Smooth muscle cell (in vitro differentiated cells): ENCODE measurements around the gene TCERG1L. TPM values are rescaled to one million over a fixed set of nuclear protein-coding genes. Genes with fewer than 3 reads are reported as not detected.

Experiments used
- DNase-seq: peaks from one replicate; lab custom pipeline; 2025; ENCODE audit not compliant: unreplicated experiment; lab: John Stamatoyannopoulos, UW
- H2AFZ ChIP-seq: fragments of 200-600 bp; sonication (generic); 2 replicates; pipeline ENCODE4 v1.6.0; 2016; ENCODE audit warnings: antibody characterized with exemption, low read depth, mild to moderate bottlenecking
- H3F3A ChIP-seq: fragments of 200-600 bp; sonication (generic); 2 replicates; pipeline ENCODE4 v1.6.0; 2017; ENCODE audit warnings: antibody characterized with exemption, low read depth
- H3K27ac ChIP-seq: fragments of 200-600 bp; sonication (generic); 2 replicates; pipeline ENCODE4 v1.5.1; 2016; ENCODE audit warnings: low read depth, mild to moderate bottlenecking
- H3K27me3 ChIP-seq: fragments of 200-600 bp; sonication (generic); 2 replicates; pipeline ENCODE4 v1.6.1; 2016; ENCODE audit warnings: low read depth, mild to moderate bottlenecking
- H3K36me3 ChIP-seq: fragments of 200-600 bp; sonication (generic); 2 replicates; pipeline ENCODE4 v1.5.1; 2016; ENCODE audit warnings: low read depth
- H3K4me1 ChIP-seq: fragments of 200-600 bp; sonication (generic); 2 replicates; pipeline ENCODE4 v1.5.1; 2016; ENCODE audit warnings: low read depth
- H3K4me2 ChIP-seq: fragments of 200-600 bp; sonication (generic); 2 replicates; pipeline ENCODE4 v1.6.0; 2016; ENCODE audit warnings: mild to moderate bottlenecking
- H3K4me3 ChIP-seq: fragments of 200-600 bp; sonication (generic); 2 replicates; pipeline ENCODE4 v1.5.1; 2016; ENCODE audit warnings: mild to moderate bottlenecking
- H3K79me2 ChIP-seq: fragments of 200-600 bp; sonication (generic); 2 replicates; pipeline ENCODE4 v1.6.0; 2016; ENCODE audit warnings: low read depth, mild to moderate bottlenecking
- H3K9ac ChIP-seq: fragments of 200-600 bp; sonication (generic); 2 replicates; pipeline ENCODE4 v1.6.0; 2016; ENCODE audit warnings: low read depth
- H3K9me3 ChIP-seq: fragments of 200-600 bp; sonication (generic); replicated peaks from 2 replicates; pipeline ENCODE4 v1.5.1; 2016; ENCODE audit warnings: low read depth
- H4K20me1 ChIP-seq: fragments of 200-600 bp; sonication (generic); 2 replicates; pipeline ENCODE4 v1.6.0; 2016; ENCODE audit warnings: low read depth
- CTCF ChIP-seq: fragments of 200-600 bp; sonication (generic); IDR thresholded peaks from 2 replicates; pipeline ENCODE4 v1.5.1; 2017; ENCODE audit warnings: borderline replicate concordance, mild to moderate bottlenecking, antibody characterized with exemption; ENCODE audit not compliant: insufficient read depth, poor library complexity, severe bottlenecking
- WGBS: methylation state at CpG from one replicate; pipeline ENCODE4 v1.1.7; 2016; ENCODE audit warnings: low lambda C conversion rate; 5-methylcytosine and 5-hydroxymethylcytosine counted together
- polyA plus RNA-seq: library from polyadenylated mRNA; unstranded; fragments of >200 nt; fragmentation: Nextera tagmentation; extraction: Ambion mirVana; gene quantifications from 2 replicates; pipeline ENCODE4 v1.2.1, GENCODE V29; 2016
- total RNA-seq: library from RNA; depleted of rRNA; stranded (reverse); fragments of >200 nt; gene quantifications from 2 replicates; pipeline ENCODE4 v1.2.3, GENCODE V29; 2014

Gene TCERG1L
- total and polyA plus RNA-seq, 2 experiments from 2014 or later = not detected

DNA sequence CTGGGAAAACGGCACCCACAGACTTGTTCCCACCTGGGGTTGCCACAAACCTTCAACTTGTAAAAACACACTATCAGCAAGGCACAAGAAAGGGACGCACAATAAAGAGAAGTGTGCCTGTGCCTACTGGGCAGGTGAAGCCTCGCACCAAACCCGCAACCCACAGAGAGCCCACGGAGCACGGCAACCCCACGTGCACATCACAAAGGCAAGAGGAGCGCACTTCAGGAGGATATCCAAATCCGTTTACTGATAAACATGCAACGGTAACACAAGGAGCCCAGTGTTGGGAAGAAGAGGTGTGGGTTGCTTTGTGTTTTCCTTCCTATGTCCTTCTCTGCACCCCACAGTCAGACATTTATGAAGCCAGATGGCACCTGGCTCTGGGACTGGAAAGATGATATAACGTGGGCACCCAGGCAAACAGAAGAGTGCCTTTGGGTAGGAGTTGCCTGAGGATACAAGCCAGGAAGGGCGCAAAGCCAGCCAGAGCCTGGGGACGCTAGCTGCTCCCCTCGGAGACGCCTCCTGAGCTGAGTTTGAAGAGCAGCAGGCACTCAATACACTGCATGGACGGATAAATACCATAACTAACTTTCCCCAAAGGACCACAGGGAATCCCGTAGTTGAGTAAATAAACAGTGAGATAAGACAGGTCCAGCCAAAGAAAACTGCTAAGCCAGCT, 41.6 kb downstream of the TCERG1L start:
- no peak overlapping the region for H2AFZ ChIP-seq
- 62% methylated on average over 17 of the region's 17 CpGs for WGBS
- no peak overlapping the region for H3K9ac ChIP-seq
- no peaks in the 10 kb centered on the region for H3K4me1 ChIP-seq
- H3K4me2 ChIP-seq = no peak overlapping the region
- TF ChIP-seq CTCF = no peak
- no peak for DNase-seq
- H4K20me1 ChIP-seq = no peaks in the 10 kb centered on the region
- peaks cover 14% of the 10 kb centered on the region for H3K27me3 ChIP-seq
- H3K27ac ChIP-seq = no peak overlapping the region
- no peaks in the 10 kb centered on the region for H3F3A ChIP-seq
- no peaks in the 10 kb centered on the region for H3K36me3 ChIP-seq
- H3K79me2 ChIP-seq = no peaks in the 10 kb centered on the region
- no peaks in the 10 kb centered on the region for H3K9me3 ChIP-seq
- no peak overlapping the region for H3K4me3 ChIP-seq

DNA sequence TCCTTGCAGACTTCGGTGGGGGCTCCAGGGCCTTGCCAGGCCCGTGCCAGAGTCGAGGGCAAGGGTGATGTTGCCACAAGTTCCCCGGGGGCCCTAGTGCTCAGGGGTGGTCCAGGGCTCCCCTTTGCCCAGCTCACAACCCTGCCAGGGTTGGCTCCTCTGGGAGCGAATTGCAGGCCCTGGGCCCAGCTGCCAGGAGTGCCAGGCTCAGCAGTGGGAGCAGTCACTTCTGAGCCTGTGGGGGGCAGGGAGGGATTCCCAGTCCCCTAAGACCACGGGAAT, 43.8 kb downstream of the TCERG1L start:
- H3K9ac ChIP-seq = no peak overlapping the region
- no peak overlapping the region for H3K4me2 ChIP-seq
- H3K27me3 ChIP-seq = peaks cover 4% of the 10 kb centered on the region
- DNase-seq = no peak
- H2AFZ ChIP-seq = no peak overlapping the region
- no peaks in the 10 kb centered on the region for H3K4me1 ChIP-seq
- WGBS = 92% methylated on average over 6 of the region's 6 CpGs
- H3K9me3 ChIP-seq = no peaks in the 10 kb centered on the region
- TF ChIP-seq CTCF = no peak
- no peak overlapping the region for H3K4me3 ChIP-seq
- H4K20me1 ChIP-seq = no peaks in the 10 kb centered on the region
- no peaks in the 10 kb centered on the region for H3K79me2 ChIP-seq
- H3F3A ChIP-seq = no peaks in the 10 kb centered on the region
- H3K27ac ChIP-seq = no peak overlapping the region
- no peaks in the 10 kb centered on the region for H3K36me3 ChIP-seq

- Histone ChIP-seq H3K4me1 (no peaks in the 10 kb centered on the region), H3F3A (no peaks in the 10 kb centered on the region), H3K36me3 (no peaks in the 10 kb centered on the region), H3K4me3 (no peak overlapping the region), H3K79me2 (no peaks in the 10 kb centered on the region), H3K9ac (no peak overlapping the region), H3K27me3 (peaks cover 4% of the 10 kb centered on the region), H3K4me2 (no peak overlapping the region), H2AFZ (no peak overlapping the region), H4K20me1 (no peaks in the 10 kb centered on the region), H3K9me3 (no peaks in the 10 kb centered on the region), H3K27ac (no peak overlapping the region)
- TF ChIP-seq CTCF = no peak
- WGBS = 95% methylated on average over 14 of the region's 14 CpGs
- DNase-seq = no peak
Observed at GRCh38 chr10:131266936-131267813, 44.3 kb downstream of the TCERG1L start.
